ENCODE measurements around the gene CD79A.
"Not testable (repeated sequence)": the region's sequence is repeated elsewhere in the genome, so short reads cannot be mapped to it uniquely, and the experiment has no call there.

CD79A gene

DNA sequence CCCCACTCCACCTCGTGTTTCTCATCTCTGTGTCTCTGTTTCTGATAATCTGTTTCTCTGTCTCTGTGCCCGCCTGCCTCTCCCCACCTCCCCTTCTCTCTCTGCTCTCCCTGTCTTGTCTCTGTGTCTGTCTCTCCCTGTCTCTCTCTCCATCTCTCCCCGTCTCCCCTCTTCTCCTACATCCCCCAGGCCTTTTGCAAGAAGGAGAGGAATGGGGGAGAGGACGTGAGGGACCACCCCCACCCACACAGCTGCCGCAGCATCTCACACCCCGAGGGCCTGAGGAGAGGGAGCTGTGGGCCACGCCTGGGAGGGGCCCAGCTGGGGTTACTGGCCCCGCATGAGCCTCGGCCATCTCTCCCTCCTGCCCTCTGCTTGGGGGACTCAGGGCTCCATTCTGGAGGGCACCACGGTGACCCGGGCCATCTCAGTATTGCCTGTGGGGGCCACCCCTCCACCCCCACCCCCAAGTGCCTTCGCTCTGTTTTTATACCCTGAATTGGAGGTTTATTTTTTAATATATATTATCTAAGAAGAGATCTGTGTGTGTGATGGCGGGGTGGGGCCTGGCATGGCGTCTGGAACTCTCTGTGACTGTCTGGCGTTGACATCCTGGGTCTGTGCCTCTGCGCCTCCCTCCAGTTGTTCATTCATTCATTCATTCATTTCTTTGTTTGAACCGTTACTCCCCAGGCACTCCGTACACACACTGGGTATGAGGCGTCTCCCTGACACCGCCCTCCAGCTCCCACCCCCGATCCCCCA lies 30.0 kb downstream of the CD79A start:
- DNase-seq, result no peak

DNA sequence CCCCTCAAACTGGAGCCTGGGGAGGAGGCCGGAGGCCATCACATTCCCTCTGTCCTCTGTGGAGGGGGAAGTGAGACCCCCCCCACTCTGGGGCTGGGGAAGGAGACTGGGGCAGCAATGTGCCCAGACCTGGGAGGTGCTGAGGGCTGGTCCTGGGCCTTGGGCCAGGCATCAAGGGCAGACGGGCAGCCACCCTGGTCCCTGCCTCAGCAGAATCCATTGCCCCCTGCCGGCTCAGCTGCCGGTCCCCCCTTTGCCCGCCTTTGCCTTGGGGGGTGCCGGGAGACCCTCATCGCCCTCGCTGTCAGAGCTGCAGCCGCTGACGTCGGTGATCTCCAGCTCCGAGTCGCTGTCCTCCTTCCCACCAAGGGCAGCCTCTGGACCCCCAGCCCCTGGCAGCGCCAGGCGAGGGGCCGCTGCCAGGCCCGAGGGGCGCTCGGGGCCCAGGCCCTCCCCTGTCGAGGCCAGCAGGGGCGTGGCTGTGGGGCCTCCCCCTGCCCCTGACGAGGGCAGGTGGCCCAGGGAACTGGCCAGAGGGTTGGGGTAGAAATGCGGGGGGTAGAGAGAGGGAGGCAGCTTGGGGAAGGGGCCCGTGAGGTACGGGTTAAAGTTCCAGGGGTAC lies 31.0 kb downstream of the CD79A start:
- no peak for DNase-seq

DNA sequence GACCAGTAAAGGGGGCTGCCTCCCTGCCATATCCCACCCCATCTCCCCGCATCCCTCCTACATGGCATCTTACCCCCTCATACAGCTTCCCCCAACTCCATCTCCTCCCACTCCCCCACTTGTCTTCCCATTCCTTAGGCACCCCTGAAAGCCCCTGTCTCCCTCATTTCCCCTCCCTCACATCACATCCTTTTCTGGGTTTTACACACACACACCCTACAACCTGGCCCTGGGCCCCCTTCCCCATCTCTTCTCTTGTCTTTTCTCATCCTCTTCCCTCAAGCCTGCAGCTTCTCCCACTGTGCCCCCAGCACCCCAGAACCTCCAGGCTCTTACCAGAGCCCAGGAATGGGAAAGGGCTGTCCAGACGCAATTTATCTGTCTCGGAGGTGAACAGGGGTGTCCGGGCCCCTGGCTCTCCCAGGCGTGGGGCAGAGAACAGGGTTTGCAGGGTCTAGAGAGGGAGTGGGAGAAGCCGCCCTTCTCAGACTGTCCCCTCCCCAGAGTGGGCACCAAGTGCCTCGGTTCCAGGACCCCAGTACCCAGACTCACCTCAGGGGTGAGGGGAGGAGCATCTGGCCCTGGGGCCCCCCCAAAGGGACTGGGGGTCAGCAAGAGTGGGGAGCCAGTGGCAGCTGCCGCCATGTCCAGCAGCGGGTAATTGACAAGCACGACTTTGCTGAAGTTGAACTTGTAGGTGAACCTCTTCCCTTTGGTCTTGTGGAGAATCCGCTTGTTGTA lies 31.8 kb downstream of the CD79A start:
- DNase-seq, result peak; percentile 17

DNA sequence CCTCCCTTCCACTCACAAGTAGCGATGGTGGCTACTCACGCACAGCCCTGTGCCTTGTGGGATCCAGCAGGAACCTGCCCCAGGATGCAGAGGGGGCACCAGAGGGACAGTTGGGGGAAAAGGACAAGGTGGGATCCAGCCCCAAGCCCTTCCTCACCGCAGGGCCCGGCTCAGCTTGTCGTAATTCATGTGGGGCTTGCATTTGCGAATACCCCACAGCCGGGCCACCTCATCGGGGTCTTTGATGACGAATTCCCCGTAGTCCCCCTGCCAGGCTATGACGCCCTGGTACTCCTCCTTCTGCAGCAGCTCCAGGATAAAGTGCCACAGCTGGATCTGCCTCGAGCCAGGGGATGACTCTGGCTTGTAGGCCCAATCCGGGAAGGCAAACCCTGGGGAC lies 32.6 kb downstream of the CD79A start:
- DNase-seq, result no peak

DNA sequence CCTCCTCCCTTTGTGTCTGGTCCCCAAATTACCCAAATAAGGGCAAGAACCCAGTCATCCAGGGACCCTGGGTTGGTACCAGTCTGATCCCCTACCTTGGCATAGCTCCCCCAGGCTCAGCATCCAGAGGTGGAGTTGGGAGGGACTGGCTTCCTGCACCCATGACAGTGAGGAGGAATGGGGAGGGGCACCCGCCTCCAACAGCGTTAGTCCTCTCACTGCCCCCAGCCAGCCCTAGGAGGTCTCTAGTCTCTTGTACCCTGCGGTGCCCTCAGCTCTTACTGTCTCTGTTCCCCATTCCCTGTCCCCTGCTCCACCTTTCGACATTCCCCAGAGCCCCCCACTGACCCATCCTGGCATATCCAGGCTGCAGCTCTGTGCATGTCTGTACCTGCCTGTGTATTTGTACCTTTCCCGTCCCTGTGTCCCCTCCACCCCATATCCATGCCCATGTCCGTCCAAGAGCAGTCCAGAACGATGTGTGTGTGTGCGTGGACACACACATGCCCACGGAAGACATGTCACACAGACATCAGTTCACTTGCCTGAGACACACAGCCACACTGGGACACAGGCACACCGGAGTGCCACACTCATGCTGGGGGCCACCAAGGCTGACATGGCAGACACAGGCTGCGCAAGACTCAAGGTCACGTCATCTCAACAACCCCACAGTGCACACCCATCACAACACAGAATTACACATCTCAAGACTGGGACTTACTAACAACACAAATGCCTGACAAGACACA lies 33.3 kb downstream of the CD79A start:
- peak; percentile 34 for DNase-seq

DNA sequence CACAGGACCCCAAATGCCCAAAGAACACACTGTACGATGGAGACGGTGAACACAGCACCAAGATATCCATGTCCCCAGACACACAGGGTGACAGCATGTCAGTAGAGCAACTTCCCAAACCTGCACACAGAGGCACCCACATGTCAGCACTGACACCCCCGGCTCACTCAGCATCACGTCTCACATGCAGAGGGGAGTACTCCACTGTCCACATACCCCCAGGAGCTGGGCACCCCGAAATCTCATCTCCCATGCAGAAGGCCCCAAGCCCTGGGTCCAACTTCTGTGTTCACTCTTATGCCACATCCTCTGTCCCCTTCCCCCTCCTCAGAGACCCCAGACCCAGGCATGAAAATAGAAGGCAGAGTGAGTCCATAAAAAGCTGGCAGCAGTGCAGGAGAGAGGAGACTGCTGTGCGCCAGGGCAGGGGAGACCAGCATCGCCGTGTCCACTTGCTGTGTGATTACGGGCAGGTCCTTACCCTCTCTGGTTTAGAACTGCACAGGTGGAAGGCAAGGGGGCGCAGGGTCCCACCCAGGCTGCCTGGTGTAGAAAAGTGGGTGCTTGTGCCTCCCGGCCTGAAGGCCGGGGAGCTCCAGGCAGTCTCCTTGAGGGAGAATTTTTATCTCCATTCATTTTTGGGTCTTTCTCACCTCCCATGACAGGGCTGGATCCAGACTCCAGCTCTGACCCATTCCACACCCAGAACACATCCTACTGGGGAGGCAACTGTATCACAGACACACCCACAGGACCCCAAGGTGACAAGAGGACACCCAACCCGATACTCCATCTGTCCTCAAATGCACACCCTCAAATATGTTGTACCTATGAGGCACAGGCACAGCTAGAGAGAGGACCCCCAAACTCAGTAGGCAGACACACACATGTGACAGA lies 34.2 kb downstream of the CD79A start:
- peak; percentile 41 for DNase-seq

DNA sequence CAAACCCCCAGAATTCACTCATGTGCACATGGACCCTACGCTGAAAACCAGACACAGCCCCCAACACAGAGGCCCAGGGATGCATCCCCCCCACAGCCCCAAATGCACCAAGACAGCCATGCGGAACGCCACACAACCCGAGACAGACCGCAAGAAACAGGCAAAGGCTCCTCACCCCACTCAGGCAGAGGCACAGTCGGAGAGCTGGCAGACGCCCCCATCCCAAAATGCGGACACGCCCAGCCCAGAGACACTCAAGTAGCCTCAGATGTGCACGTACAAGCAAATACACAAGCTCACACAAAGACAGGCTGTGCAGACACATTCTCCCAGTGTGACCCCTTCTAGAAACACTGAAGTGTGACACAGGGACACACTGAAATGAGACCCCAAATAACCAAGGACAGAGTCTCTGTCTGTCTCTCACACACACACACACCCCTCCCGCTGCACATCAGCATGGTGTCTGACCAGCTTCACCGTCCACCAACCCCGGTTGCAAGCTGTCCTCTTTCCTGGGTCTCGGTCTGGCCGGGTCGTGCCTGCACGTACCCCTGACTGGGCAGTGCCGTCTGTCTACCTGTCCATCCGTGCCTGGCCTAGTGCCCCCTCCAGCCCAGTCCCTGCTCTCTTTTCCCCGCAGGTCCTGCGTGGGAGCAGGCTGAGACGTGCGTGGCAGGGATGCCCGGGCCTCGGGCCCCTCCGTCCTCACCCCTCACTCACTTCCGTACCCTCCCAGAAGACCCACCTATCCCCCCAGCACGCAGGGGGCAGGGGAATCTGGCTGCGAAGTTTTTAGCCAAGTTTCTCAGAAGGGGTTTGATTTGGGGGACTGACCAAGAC lies 35.0 kb downstream of the CD79A start:
- peak; percentile 37 for DNase-seq

DNA sequence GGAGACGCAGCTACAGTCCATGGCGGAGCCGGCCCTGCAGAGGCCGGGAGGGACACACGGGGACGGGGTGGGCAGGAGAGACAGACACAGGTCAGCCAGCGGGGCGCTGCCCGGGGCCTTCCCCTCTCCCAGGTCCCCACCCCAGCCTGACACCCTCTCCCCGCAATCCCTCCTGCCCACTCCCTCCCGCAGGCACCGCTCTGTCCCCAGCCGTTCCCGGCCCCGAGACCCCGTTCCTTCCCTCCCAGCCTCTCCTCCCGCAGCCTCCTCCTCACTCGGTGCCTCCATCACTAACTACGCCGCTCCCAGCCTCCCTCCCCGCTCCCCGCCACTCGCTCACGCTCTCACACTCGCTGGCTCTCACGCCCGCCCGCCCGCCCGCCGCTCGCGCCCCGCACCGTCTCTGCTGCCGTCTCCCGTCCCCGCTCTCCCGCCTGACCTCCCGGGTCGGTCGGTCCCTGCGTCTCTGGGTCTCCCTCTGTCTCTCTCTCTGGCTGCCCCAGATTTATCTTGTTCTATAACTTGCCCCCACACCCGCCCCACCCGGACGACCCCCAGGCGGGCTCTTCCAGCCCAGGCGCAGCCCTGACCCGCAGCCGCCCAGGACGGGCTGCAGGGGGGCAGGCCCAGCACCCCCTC lies 35.9 kb downstream of the CD79A start:
- DNase-seq, result peak; percentile 56

DNA sequence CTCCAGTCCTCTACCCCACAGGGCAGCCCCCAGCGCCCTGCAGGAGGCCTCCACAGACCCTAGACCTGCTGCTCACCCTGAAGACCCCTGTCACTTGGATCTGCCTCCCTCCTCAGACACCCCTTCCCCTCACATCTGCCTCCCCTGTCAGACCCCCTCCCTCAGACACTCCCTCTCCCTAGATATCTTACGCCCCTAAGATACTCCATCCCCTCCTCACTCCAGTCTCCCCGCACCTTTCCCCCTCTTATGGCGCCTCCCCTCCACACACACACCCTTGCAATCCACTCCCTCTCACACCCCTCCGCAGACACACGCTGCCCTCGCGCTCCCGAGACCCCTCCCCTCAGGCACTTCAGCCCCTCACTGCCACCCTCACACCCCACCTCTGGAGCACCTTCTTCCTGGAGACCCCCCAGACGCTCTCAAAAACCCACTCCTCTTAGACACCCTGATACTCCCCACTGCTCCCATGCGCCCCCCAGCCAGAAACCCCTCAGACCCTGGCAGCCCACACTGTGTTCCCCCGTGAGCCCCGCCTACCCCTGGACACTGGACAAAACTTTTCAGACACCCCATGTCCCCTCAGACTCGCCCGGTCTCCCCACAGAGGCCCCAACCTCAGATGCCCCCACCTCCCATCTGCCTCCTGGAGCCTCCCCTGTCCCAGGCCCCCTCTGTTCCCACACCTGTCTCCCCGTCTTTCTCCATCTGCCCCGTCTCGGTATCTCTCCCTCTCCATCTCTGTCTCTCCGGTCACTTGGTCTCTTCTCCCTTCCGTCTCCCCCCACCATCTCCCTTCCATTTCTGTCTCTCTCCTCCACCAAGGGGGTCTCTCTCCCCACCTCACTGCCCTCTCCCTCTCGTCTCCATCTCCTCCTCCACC lies 36.7 kb downstream of the CD79A start:
- no peak for DNase-seq

DNA sequence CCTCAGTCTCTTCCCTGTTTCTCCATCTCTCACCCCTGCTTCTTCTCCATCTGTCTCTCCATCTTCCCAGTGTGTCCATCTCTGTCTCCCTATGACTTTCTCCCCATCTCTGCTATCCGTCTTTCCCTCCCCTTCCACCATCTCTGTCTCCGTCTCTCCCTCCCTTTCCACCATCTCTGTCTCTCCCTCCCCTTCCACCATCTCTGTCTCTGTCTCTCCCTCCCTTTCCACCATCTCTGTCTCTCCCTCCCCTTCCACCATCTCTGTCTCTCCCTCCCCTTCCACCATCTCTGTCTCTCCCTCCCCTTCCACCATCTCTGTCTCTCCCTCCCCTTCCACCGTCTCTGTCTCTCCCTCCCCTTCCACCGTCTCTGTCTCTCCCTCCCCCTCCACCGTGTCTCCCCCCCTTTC lies 37.4 kb downstream of the CD79A start:
- DNase-seq, result not testable (repeated sequence)

DNA sequence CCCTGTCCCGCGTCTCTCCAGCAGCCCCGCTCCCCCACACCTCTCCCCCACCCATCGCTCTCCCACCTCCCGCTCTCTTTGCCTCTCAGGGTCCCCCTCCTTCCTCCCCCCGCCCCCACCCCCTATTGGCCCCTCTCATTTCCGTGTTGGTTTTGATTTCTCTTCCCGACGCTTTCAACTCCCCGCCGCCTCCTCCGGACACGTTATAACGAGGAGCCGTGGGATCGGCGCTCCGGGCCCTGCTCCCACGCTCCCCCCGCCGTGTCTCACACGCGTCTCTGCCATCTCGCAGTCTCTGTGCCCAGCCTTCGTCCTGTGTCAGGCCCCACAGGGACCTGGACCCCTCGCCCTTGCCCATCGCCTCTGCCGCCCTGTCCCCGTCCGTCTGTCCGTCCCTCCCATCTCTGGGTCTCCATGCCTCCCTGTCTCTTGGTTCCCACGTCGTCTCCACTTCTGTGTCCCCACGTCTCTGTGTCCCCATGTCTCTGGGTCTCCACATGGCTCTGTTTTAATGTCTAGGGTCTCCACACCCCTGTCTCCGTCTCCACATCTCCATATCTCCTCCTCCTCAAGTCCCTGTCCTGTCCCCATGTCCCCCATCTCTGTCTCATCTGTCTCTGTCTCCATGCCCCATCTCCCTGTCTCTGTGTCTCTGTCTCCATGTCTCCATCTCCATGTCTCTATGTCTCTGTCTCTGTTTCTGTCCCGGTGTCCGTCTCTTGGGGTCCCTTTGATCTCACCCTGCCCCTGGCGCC lies 38.1 kb downstream of the CD79A start:
- DNase-seq, result peak; percentile 45

DNA sequence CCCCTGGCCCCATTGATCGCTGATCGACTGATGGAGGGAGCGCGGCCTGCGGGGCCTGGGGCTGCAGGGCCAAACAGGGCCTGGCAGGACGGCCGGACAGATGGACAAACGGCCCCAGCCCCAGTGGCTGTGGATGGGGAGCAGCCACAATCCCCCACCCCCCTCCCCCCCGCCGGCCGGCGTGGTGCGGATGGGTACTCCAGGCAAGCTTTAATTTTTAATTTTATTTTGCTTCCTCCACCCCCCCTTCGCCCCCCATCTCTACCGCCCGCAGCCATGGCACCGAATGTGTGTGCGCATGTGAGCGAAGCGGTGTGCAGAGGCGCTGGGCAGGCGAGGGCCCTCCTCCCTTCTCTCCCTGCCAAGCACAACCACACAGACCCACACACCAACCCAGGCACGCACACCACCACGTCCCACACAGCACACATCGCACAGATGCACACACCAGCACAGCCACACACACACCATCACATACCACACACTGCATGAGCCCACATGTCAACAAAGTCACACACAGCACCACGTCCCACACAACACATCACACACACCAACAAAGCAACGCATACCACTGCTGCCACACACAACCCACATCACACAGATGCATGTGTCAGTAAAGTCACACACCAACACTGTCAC lies 38.8 kb downstream of the CD79A start:
- DNase-seq, result peak; percentile 36

DNA sequence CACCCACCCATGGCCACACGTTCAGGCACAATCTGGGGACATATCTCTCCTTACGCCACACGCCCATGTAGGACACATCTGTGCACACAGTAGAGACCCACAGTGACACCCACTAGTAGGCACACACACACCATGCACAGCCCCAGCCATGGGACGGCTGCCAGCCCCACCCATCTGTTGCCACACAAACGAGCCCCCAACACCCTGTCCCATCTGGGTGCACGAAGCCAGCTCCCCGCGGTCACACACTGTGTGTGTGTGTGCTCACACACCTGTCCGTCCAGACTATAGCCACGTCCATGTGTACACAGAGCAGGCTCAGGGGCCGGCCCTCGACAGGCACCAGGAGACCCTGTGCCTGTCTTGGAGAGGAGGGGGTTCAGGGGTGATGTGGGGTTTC lies 40.6 kb downstream of the CD79A start:
- no peak for DNase-seq

DNA sequence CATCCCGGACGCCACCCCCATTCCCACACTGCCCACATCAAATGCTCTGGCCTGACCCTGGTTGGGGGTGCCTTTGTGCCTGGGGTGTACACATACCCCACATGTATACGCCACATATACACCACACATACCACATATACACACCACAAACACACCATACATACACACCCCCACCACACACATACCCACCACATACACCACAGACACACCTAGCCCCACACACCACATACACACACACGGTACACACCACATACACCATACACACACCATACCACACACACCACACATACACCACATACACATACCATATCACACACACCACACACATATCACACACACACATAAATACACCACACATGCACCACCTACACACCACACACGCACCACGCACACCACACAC lies 41.0 kb downstream of the CD79A start:
- DNase-seq, result no peak

DNA sequence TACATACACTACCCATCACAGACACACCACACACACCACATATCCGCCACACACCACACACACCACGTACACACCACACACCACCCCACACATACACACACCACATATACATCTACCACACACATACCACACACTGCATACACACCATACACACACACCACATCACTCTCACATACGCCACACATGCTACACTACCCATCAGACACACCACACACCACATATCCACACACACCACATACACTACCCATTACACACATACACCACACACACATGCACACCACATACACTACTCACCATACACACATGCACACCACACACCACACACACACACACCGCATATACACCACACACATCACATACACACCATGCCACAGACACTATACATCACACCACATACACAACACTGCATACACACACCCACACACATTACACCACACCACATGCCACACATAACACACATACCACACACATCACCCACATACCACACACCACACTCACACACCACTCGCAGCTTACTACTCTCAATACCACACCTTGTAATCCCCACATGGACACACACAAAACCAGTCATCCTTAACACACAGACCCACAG lies 41.7 kb downstream of the CD79A start:
- DNase-seq, result no peak

DNA sequence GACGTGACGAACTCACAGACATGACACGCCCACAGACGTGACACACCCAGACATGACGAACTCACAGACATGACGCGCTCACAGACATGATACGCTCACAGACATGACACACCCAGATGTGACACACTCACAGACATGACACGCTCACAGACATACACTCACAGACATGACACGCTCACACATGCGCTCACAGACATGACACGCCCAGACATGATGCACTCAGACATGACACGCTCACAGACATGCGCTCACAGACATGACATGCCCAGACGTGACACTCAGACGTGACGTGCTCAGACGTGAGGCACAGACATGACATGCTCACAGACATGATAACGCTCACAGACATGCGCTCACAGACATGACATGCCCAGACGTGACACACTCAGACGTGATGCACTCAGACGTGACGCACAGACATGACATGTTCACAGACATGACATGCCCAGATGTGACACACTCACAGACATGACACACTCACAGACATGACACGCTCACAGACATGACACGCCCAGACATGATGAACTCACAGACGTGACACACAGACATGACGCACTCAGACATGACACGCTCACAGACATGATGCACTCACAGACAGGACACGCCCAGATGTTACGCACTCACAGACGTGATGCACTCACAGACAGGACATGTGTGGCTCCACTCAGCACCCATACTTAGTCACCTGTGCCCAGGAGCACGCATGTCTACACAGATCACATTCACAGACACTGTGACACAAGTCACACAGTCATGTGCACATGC lies 43.1 kb downstream of the CD79A start:
- no peak for DNase-seq
